DOHH2 (cell line): Measurements from ENCODE around the gene TEAD4.

ENCODE experiments used
- CTCF ChIP-seq: fragments of 200-600 bp; sonication (generic); IDR thresholded peaks from one replicate; pipeline ENCODE4 v1.5.1; 2014; ENCODE audit warnings: antibody characterized with exemption, mild to moderate bottlenecking, low read depth, low read length; ENCODE audit not compliant: poor library complexity, severe bottlenecking
- EZH2phosphoT487 ChIP-seq: fragments of 200-600 bp; sonication (generic); IDR thresholded peaks from 2 replicates; pipeline ENCODE4 v1.6.1; 2017; ENCODE audit warnings: borderline replicate concordance, mild to moderate bottlenecking, antibody characterized with exemption, low read length, moderate library complexity, mixed read lengths

GRCh38 chr12:3022411-3022810 is 63.2 kb downstream of the TEAD4 start:
- TF ChIP-seq CTCF, result no peak
- TF ChIP-seq EZH2phosphoT487, result no peak
